ENCODE measurements around the gene EFNA2.
A peak's percentile ranks its signal among the peaks of the same experiment; 100 is the strongest.

EFNA2 gene

DNA sequence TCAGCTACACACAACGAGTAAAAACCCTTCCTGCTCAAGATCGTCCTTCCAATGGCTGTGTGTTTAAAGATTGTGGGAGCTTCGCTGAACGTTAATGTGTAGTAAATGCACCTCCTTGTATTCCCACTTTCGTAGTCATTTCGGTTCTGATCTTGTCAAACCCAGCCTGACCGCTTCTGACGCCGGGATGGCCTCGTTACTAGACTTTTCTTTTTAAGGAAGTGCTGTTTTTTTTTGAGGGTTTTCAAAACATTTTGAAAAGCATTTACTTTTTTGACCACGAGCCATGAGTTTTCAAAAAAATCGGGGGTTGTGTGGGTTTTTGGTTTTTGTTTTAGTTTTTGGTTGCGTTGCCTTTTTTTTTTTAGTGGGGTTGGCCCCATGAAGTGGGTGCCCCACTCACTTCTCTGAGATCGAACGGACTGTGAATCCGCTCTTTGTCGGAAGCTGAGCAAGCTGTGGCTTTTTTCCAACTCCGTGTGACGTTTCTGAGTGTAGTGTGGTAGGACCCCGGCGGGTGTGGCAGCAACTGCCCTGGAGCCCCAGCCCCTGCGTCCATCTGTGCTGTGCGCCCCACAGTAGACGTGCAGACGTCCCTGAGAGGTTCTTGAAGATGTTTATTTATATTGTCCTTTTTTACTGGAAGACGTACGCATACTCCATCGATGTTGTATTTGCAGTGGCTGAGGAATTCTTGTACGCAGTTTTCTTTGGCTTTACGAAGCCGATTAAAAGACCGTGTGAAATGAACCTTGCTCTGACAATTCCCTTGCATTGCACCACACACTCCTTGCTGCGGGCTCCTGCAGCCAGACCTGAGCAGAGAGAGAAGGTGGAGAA lies 13.0 kb upstream of the EFNA2 start:
- Mint-ChIP-seq H3K27me3 (no peaks in the 10 kb centered on the region), H3K9me3 (no peaks in the 10 kb centered on the region), H3K4me3 (peak overlapping the region; percentile 52), H3K4me1 (peaks cover 53% of the 10 kb centered on the region), H3K36me3 (peaks cover 27% of the 10 kb centered on the region), H3K27ac (peak overlapping the region; percentile 74)

DNA sequence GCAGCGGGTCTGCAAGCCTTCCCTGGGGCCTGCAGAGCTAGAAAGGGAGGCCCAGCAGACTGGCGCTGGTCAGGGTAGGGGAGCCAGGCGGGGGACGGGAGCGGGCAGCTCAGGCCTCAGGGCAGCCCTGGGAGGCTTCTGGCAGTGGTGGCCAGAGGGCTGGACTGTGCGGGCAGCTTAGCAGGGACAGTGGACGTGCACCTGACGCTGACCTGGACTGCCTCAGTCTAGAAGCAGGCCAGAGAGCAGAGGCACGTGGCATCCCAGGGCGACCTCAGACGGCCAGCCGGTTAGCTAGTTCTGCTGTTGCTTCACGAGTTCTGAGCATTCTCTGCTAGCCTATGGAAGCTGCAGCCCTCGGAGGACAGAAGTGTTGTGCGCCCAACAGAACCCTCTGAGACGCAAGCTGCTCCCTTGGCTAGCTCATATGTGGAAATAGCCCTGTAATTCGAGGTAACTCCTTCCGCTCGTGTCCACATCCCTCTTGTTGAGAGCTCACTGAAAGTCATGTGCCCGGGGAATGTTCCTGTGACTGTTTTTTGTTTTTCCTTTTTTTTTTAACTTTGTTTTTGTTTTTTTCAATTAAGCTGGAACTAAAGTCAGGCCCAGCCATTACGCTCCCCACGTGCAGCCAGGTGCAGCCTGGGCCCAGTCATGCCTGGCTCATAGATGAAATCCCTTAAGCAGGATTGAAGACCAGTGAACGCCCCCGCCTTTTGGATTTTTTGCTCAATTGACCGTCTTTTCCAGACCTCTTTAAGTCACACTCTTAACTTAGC lies 12.2 kb upstream of the EFNA2 start:
- Mint-ChIP-seq H3K4me3 (peak overlapping the region; percentile 72), H3K27me3 (no peaks in the 10 kb centered on the region), H3K27ac (peak overlapping the region; percentile 48), H3K36me3 (peaks cover 27% of the 10 kb centered on the region), H3K9me3 (no peaks in the 10 kb centered on the region), H3K4me1 (peaks cover 52% of the 10 kb centered on the region)

DNA sequence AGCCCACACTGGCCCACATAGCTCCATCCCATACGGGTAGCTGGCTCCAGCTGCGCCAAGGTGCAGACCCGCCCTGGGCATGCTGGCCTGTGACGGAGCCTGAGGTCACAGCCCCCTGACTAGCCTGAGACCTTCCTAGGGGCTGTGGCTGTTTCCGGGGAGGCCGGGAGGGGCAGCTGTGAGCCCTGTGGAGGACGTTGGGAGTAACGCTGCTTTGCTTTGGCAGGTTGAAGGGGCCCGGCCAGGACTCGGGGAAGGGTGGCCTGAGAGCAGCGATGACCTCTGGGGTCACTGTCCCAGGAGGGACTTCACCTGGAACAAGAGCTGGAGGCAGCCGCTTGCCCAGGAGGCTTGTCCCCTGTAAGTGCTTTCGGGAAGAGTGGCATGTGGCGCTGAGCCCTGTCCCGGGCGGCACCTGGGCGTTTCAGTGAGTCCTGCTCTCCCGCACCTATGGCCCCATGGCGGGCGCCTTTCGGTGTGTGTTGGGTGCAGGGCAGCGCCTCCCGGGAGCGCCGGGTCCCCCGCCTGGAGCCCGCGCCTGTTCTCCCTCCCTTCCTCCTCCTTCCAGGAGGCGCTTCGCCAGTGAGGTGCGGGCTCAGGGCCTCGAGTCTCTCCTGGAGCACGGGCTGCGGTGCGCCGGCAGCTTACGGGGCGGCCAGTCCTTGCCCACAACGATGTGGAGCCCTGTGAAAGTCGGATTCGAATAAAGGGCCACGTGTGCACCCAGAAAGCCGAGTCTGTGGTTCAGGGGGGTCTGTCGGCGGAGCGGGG lies 11.4 kb upstream of the EFNA2 start:
- Mint-ChIP-seq H3K4me1 (peaks cover 47% of the 10 kb centered on the region), H3K9me3 (no peaks in the 10 kb centered on the region), H3K36me3 (peaks cover 27% of the 10 kb centered on the region), H3K27ac (peak overlapping the region; percentile 70), H3K27me3 (no peaks in the 10 kb centered on the region), H3K4me3 (peak overlapping the region; percentile 74)

DNA sequence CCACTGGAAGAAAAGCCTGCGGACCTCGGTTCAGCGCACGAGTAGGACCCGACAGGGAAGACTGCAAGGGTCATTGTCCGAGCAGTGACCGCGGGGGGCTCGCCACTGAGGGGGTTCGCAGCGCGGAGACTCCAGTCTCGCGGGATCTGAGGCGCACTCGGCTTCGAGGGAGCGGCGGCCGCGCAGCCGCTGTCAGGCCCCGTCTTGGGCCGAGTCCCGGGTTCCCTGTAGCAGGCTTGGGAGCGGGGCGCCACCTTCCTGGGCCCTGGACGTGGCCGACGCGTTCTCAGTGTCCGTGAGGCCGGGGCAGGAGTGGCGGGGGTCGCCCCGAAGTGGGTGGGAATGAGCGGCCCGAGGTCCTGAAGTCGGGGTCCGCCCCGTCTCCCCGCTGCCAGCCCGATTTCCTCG lies 10.8 kb upstream of the EFNA2 start:
- H3K36me3 Mint-ChIP-seq: peaks cover 30% of the 10 kb centered on the region
- H3K9me3 Mint-ChIP-seq: no peaks in the 10 kb centered on the region
- peaks cover 52% of the 10 kb centered on the region for H3K4me1 Mint-ChIP-seq
- no peak overlapping the region for H3K27ac Mint-ChIP-seq
- peak overlapping the region; percentile 74 for H3K4me3 Mint-ChIP-seq
- H3K27me3 Mint-ChIP-seq: no peaks in the 10 kb centered on the region

DNA sequence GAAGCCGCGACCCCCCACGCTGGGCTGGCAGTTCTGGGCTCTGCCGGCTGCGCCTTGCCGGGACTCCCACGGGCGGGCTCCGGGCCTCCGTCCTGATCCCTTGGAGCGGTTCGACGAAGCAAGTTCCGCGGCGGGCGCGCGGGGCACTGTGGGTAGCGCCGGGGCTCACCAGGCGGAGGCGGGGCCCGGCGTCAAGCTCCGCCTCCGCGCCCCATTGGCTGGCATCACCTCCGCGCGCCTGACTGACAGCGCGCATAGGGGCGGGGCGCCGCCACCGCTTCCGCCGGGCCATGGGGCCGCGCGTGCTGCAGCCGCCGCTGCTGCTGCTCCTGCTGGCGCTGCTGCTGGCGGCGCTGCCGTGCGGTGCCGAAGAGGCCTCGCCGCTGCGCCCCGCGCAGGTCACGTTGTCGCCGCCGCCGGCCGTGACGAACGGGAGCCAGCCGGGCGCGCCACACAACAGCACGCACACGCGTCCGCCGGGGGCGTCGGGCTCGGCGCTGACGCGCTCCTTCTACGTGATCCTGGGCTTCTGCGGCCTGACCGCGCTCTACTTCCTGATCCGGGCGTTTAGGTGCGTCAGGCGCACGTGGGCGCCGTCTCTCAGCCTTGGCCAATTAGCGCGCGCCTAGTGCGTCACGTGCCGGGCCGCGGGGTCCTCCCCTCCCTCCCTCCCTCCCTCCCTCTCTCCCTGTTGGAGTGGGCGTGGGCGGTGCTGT lies 10.3 kb upstream of the EFNA2 start, which contains the start of gene FAM174C:
Gene FAM174C (plus strand): TSS at position 271 of the 716 bp plus-strand sequence. CDS start 20 bp downstream, at position 291.
- peaks cover 51% of the 10 kb centered on the region for H3K4me1 Mint-ChIP-seq
- peak within 1 kb of the TSS; percentile 86 for H3K4me3 Mint-ChIP-seq
- H3K27me3 Mint-ChIP-seq: no peaks in the 10 kb centered on the region
- peak within 1 kb of the TSS; percentile 92 for H3K27ac Mint-ChIP-seq
- no peaks in the 10 kb centered on the region for H3K9me3 Mint-ChIP-seq
- peaks cover 28% of the 10 kb centered on the region for H3K36me3 Mint-ChIP-seq

DNA sequence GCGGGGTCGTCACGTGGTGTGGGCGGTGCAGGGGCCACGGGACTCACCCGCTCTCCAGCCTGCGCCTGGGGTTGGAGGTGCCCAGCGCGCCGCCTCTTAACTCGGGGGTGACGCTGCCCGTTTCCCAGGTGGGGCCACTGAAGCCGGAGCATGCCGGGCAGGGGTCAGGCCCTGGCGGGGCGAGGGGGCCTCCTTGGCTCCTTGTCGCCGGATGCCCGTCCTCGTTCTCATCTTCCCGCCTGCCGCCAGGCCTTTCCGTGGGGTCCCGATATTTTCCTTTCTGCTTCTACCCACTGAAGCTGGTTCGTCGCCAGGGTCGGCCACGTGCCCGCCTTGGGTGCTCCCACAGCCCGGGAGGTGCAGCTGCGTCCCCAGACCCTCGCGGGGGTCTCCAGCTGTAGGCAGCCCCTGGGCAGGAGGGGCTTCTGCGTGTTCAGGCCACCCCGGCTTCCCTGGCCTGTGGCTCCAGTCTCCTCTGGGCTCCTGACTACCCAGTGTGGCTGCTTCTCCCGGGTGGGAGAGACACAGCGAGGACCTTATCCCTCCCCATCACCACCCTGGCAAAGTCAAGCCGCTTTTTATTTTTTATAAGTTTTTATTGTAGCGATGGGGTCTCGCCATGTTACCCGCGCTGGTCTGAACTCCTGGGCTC lies 9.6 kb upstream of the EFNA2 start:
- Mint-ChIP-seq H3K4me1 (peaks cover 46% of the 10 kb centered on the region), H3K36me3 (peaks cover 24% of the 10 kb centered on the region), H3K27me3 (no peaks in the 10 kb centered on the region), H3K4me3 (peak overlapping the region; percentile 86), H3K9me3 (no peaks in the 10 kb centered on the region), H3K27ac (peak overlapping the region; percentile 92)

DNA sequence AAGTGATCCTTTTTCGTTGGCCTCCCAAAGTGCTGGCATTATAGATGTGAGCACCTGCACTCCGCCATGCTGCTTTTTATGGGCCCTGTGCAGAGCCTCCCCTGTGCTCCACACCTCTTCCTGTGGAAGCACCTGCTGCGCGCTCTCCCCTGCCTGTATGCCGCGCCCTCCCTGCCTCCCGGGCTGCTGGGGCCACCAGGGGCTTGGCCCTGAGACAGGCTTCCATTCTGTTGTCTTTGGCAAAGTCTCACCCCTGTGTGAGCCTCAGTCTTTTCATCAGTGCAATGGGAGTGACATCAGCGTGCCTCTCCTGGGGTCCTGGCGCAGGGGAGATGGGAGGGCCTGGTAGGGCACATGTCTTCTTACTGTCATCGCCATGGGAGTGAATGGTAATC lies 9.0 kb upstream of the EFNA2 start:
- Mint-ChIP-seq H3K27me3 (no peaks in the 10 kb centered on the region), H3K27ac (peak overlapping the region; percentile 92), H3K36me3 (peaks cover 19% of the 10 kb centered on the region), H3K4me3 (peak overlapping the region; percentile 86), H3K9me3 (no peaks in the 10 kb centered on the region), H3K4me1 (peaks cover 41% of the 10 kb centered on the region)

DNA sequence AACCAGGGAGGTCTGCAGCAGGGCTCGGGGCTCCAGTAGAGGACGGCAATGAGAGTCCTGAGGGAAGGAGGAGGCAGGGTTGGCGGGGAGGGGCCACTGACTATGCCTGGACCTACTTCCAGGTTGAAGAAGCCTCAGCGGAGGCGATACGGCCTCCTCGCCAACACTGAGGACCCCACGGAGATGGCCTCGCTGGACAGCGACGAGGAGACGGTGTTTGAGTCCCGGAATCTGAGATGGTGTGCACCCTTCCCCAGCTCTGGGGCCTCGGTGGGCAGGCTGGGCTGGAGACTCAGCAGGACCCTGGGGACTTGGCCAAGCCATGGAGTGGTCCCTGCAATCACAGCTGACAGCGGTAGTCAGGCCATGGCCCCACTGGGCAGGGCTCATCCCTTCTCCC lies 8.6 kb upstream of the EFNA2 start:
- Mint-ChIP-seq H3K27me3 (no peaks in the 10 kb centered on the region), H3K27ac (peak overlapping the region; percentile 92), H3K36me3 (peaks cover 18% of the 10 kb centered on the region), H3K9me3 (no peaks in the 10 kb centered on the region), H3K4me1 (peaks cover 37% of the 10 kb centered on the region), H3K4me3 (peak overlapping the region; percentile 86)

DNA sequence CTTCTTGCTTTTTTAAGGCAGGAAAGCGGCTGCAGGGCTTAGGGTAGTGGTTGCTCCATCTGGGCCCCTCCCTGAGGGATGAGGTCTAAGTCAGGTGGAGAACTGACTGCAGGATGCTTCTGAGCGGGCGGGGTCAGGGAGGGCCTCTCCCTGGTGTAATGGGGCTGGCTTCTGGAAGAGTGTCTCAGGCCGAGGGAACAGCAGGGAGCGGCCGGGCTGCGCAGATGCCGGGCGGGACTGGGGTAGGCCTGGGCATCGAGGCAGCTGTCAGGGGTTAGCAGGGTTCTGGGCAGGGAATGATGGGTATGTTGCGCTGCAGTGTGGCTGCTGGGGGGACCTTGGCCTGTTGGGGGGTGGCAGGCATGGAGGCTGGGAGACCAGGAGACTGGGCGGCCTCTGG lies 7.6 kb upstream of the EFNA2 start:
- peak overlapping the region; percentile 55 for H3K27ac Mint-ChIP-seq
- peaks cover 28% of the 10 kb centered on the region for H3K4me1 Mint-ChIP-seq

DNA sequence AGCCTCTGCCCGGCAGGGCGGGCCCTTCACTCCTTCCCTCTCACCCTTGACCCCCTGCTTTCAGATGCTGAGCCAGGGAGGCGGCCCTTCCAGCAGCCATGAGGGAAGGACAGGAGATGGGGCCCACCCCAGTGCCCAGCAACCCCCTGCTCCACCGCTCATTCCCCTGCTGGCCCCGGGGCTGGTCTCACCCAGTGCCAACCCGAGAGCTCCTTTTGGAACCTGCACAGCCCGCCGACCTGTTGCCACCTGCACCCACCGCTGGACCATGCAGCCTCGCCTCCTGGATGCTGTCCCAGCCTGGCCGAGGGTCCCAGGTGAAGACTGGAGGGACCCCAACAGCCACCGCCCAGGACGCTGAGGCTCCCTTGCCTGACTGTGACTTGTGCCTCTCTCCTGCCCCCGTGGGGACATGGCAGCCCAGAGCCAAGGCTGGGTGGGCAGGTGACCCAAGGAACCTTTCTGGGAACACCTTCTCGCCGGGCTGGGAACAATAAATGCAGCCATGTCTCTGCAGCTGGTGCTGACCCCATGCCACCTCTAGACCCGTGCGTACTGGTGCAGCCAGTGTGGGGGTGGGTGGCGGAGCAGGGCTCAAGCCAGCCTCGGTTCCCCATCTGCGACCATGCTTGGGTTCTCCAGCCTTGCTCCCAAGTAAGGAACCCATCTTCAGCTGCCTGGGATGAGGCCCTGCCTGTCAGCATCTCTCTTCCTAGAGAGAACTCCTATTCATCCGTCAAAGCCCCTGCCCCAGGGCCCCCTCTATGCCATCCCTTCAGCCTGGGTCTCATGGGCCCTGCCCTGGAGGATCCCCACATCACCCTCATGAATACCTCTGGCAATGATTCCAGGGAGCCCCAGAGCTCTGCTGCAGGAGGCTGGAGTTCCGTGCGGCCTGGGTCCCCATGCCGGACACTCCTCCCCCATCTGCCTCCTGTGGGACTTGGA lies 6.7 kb upstream of the EFNA2 start:
- H3K4me3 Mint-ChIP-seq: no peak overlapping the region
- H3K27me3 Mint-ChIP-seq: peaks cover 1% of the 10 kb centered on the region
- peaks cover 6% of the 10 kb centered on the region for H3K36me3 Mint-ChIP-seq
- peaks cover 21% of the 10 kb centered on the region for H3K4me1 Mint-ChIP-seq
- no peaks in the 10 kb centered on the region for H3K9me3 Mint-ChIP-seq
- no peak overlapping the region for H3K27ac Mint-ChIP-seq

More for the DNA sequence above, 7.6 kb upstream of the EFNA2 start:
- Mint-ChIP-seq H3K27me3 (no peaks in the 10 kb centered on the region), H3K4me3 (peak overlapping the region; percentile 19), H3K9me3 (no peaks in the 10 kb centered on the region), H3K36me3 (peaks cover 10% of the 10 kb centered on the region)

DNA sequence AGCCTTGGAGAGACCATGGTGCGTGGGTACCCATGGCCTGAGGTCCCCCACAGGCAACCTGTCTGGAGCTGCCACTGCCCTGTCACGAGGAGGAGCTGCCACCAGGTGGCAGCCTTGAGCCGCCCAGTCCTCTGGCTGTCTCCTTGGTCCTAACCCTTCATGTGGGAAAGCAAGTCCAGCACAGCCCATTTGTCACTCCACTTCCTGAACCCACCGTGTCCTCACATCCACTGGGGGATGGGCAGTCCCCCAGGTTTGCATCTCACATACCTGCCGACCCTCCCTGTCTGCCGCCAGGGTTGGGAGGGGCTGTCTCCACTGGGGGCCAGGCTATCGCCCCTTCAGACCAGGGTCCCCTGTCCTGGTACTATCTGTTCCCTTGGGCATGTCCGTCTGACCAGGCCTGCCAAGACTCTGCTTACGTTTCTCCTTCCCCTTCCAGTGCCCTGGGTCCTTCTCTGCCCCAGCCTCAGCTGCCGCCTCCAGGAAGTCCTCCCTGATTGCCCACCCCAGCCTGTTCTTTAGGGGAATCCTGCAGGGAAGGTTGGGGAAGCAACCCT lies 5.8 kb upstream of the EFNA2 start:
- peaks cover 8% of the 10 kb centered on the region for H3K27me3 Mint-ChIP-seq
- no peaks in the 10 kb centered on the region for H3K9me3 Mint-ChIP-seq
- no peak overlapping the region for H3K4me3 Mint-ChIP-seq
- H3K27ac Mint-ChIP-seq: peak overlapping the region; percentile 63
- H3K36me3 Mint-ChIP-seq: peaks cover 6% of the 10 kb centered on the region
- peaks cover 26% of the 10 kb centered on the region for H3K4me1 Mint-ChIP-seq

DNA sequence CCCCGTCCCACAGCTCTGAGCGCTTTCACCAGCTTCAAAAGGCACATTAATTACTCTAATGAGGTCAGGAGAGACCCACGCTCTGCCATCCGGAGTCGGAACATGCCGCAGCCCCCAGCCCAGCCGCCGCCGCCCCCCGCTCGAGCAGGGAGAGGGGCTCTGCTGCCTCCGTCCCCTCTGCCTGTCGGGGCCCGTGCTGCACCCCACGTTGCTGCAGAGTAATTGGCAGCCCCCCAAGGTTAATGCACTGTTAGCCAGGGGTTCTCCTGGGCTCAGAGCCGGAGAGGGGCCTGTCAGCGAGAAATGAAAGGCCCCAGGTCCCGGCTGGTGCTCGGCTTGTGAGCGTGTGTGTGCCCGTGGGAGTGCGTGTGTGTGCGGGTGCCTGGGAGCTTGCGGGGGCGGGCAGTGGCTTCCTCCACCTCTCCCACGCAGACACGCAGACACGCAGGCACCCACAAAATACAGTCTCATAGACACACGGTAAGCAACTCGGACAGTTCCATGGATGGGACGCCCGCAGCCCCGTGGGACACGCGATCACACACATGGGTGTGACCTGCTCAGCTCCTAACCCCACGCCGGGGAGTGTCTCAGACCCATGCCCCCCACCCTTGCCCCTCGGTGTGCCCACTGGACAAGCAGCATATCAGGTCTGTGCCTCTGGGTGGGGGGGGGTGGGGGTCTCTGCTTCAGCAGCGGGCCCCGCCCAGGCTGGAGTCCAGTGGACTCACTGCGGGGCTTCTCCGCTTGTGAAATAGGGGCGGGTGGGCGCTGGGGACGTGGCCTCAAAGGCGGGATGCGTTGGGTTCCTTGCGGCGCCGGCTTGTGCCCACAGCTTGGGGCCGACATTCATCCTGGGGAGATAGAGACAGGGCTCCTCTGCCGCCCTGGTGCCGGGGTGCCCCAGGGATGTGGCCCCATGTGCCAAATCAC lies 4.8 kb upstream of the EFNA2 start:
- Mint-ChIP-seq H3K4me3 (no peak overlapping the region), H3K9me3 (no peaks in the 10 kb centered on the region), H3K27ac (no peak overlapping the region), H3K36me3 (peaks cover 6% of the 10 kb centered on the region), H3K27me3 (peaks cover 11% of the 10 kb centered on the region), H3K4me1 (peaks cover 27% of the 10 kb centered on the region)

Data from activated naive CD4-positive, alpha-beta T cell treated with anti-CD3 and anti-CD28 coated beads, Interleukin-2, amount 50 U/mL, for 24 hours (primary cell).